Measurements from ENCODE around the gene TEPSIN. TPM values are rescaled to one million over a fixed set of nuclear protein-coding genes. Genes with fewer than 3 reads are reported as not detected.

TEPSIN gene
- total and polyA plus RNA-seq, 2 of the 13 experiments (the other 11 are each of a cell fraction or from before 2014, with no cell fraction given): 16.1 to 18.8 TPM

DNA sequence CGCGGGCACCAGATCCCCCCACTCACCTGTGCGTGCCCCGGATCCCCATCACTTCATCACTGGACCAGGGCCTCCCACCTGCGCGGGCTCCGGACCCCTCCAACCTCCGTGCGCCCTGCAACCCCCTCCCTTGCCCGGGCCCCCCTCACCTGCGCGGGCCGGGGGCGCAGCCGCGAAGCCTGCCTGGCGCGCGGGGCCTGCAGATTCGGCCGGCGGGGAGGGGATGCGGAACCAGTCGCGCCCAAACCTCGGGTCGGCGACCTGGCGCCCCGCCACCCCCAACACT, 16.3 kb downstream of the TEPSIN start:
- H3K9ac ChIP-seq (ENCODE audit: insufficient read depth, low read depth, low read length): peak overlapping the region; percentile 74
- WGBS (ENCODE audit: low lambda C conversion rate): 0% methylated on average over 10 of the region's 30 CpGs
- DNase-seq (ENCODE audit: low spot score) (no peak), ATAC-seq (peak; percentile 3), FAIRE-seq (no peak)
- intact Hi-C loops (cut with micrococcal nuclease; ENCODE audit: unreplicated experiment) (loop anchor here (5.0 kb wide), 1 partner anchor 80 kb away; no protein-coding TSS in a partner anchor), in situ Hi-C loops (cut with HindIII; ENCODE audit: extremely low pct_ligation_motif_present, low pct_unique_long_range_greater_than_20kb) (no loop called here)
- no peaks in the 10 kb centered on the region for H3K9me3 ChIP-seq (ENCODE audit: low read length)
- BruUV-seq (replicated peaks): no TSS peak
- CTCF ChIA-PET (ENCODE audit: low intra/inter-chr PET ratio, low total read pairs): no interaction called here
- peak overlapping the region; percentile 63 to 91 (median 87) for H3K4me3 ChIP-seq (replicated peaks in 1 of 3; ENCODE audit: insufficient read depth in 1 of 3, low read depth in 2 of 3, low read length in 3 of 3)
- peaks cover 12% of the 10 kb centered on the region for H3K79me2 ChIP-seq (ENCODE audit: insufficient read depth, low read length)
- POLR2A ChIA-PET: interaction anchor here (0.6 to 1.4 kb wide), 24 partner anchors 9 to 675 kb away, joined by 3 to 61 read pairs (median 4); partner anchors contain the start of genes ACTG1, BAHCC1, NDUFAF8 and PVALEF
- peak overlapping the region; percentile 93 for H3K4me2 ChIP-seq (ENCODE audit: low read depth, low read length)
- peaks cover 6 to 9% of the 10 kb centered on the region in 2 experiments; a peak in 4 of 5 replicates for H3K36me3 ChIP-seq (replicated peaks in 1 of 2; ENCODE audit: control insufficient read depth in 1 of 2, insufficient read depth in 2 of 2, low read length in 2 of 2)
- H4K20me1 ChIP-seq (ENCODE audit: insufficient read depth, low read length): no peaks in the 10 kb centered on the region; the same call in 1 of the 2 replicates
- peaks cover 32% of the 10 kb centered on the region for H3K4me1 ChIP-seq (ENCODE audit: insufficient read depth, low read length)
- H3K27me3 ChIP-seq (ENCODE audit: control insufficient read depth in 1 of 2, insufficient read depth in 2 of 2, low read length in 2 of 2): no peaks in the 10 kb centered on the region
- peak overlapping the region; percentile 37 for H3K27ac ChIP-seq (ENCODE audit: extremely low read length, insufficient read depth, low read length)
- no peak overlapping the region for H2AFZ ChIP-seq (ENCODE audit: low read length)
- TF ChIP-seq ZNF432 (CRISPR knock-in tag; IDR thresholded peaks at IDR 0.05; ENCODE audit: borderline replicate concordance) (no peak), CC2D1A (CRISPR knock-in tag; IDR thresholded peaks at IDR 0.05) (no peak), REPIN1 (CRISPR knock-in tag; IDR thresholded peaks at IDR 0.05; ENCODE audit: borderline replicate concordance, low read depth) (0 out of 2 replicates have a peak, but pooled peaks have one; percentile 40), EEA1 (CRISPR knock-in tag; IDR thresholded peaks at IDR 0.05; ENCODE audit: borderline replicate concordance) (peak; percentile 56; the same call in 1 of the 2 replicates), ATF7-NPFF (CRISPR knock-in tag; IDR thresholded peaks at IDR 0.05; ENCODE audit: low read depth) (0 out of 2 replicates have a peak, but pooled peaks have one; percentile 17), FUBP1 (CRISPR knock-in tag; IDR thresholded peaks at IDR 0.05; ENCODE audit: borderline replicate concordance) (no peak), NCOA5 (CRISPR knock-in tag; IDR thresholded peaks at IDR 0.05) (no peak), HNRNPK (IDR thresholded peaks at IDR 0.05; ENCODE audit: low read depth, low read length, poor library complexity, severe bottlenecking) (peak; percentile 84), ZNF609 (CRISPR knock-in tag; IDR thresholded peaks at IDR 0.05; ENCODE audit: borderline replicate concordance) (0 out of 2 replicates have a peak, but pooled peaks have one; percentile 3), TBX2 (CRISPR knock-in tag; IDR thresholded peaks at IDR 0.05; ENCODE audit: borderline replicate concordance) (no peak), ATF3 (CRISPR knock-in tag; IDR thresholded peaks at IDR 0.05) (0 out of 2 replicates have a peak, but pooled peaks have one; percentile 44), ZNF136 (CRISPR knock-in tag; IDR thresholded peaks at IDR 0.05; ENCODE audit: low read depth) (no peak)
